ENCODE measurements around the gene RAPGEF5. TPM values are rescaled to one million over a fixed set of nuclear protein-coding genes. Genes with fewer than 3 reads are reported as not detected.
A peak's percentile ranks its signal among the peaks of the same experiment; 100 is the strongest.

Gene RAPGEF5
- total and polyA plus RNA-seq, 2 experiments from 2014 or later, result 0.11 to 0.86 TPM

GRCh38 chr7:22196429-22196828 lies 160.5 kb downstream of the RAPGEF5 start:
- 69 to 76% methylated on average over 6 of the region's 6 CpGs for WGBS, 2 experiments (ENCODE audit: low coverage in 1 of 2, low lambda C conversion rate in 2 of 2, missing lambda C conversion rate in 2 of 2)
- DNase-seq, result no peak
- TF ChIP-seq EZH2 (IDR thresholded peaks at IDR 0.05; ENCODE audit: insufficient read depth, poor library complexity, severe bottlenecking), result no peak
- no peak for TF ChIP-seq EZH2phosphoT487 (IDR thresholded peaks at IDR 0.05; ENCODE audit: insufficient read depth, low read depth)

GRCh38 chr7:22195397-22196172 lies 161.4 kb downstream of the RAPGEF5 start:
- H3F3A ChIP-seq (ENCODE audit: insufficient read depth), result peaks cover 3% of the 10 kb centered on the region; the same call in 1 of the 2 replicates

More at GRCh38 chr7:22196429-22196828, 160.5 kb downstream of the RAPGEF5 start:
- Histone ChIP-seq H3K9me3 (ENCODE audit: low read depth) (no peaks in the 10 kb centered on the region), H3K4me3 (no peak overlapping the region), H3K27ac (no peak overlapping the region), H3K9ac (no peak overlapping the region), H3K79me2 (ENCODE audit: insufficient read depth) (no peaks in the 10 kb centered on the region), H3K36me3 (ENCODE audit: low read depth) (no peaks in the 10 kb centered on the region), H3F3A (ENCODE audit: insufficient read depth) (peaks cover 3% of the 10 kb centered on the region; the same call in 1 of the 2 replicates), H3K4me2 (ENCODE audit: unreplicated experiment) (no peak overlapping the region), H3K27me3 (replicated peaks; ENCODE audit: insufficient read depth) (no peaks in the 10 kb centered on the region), H3K4me1 (ENCODE audit: insufficient read depth) (no peaks in the 10 kb centered on the region), H2AFZ (no peak overlapping the region), H4K20me1 (ENCODE audit: insufficient read depth) (no peaks in the 10 kb centered on the region), H3K9me2 (ENCODE audit: insufficient read depth) (no peaks in the 10 kb centered on the region)
- in situ Hi-C loops (cut with MboI), result no loop called here

DNA sequence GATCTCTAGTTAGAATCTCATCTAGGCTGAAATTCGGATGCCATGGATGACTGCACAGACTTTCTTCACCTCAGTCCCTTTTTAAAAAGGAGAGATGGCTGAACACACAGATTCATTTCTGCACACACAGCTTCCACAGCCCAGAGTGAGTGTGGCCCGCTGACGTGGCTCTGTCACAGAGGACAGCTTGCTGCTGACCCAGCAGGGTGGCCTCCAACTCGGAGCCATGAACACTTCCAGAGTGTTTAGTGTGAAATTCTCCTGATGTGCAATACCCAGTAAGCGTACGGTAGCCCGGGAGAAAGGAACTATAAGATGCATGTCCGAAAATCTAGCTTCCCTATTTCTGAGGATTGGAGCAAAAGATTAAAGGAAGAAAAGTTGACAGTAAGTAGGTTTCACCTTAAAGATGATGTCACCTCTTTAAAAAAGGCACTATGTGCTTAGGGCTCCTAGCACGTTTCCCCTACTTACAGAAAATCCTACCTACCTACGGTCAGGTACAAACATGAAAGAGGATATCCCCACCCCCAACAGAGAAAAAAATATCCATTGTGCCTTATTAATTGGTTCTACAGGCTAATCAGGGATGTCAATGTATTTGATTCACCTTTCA lies 162.2 kb downstream of the RAPGEF5 start:
- WGBS, 2 experiments (ENCODE audit: low coverage in 1 of 2, low lambda C conversion rate in 2 of 2, missing lambda C conversion rate in 2 of 2), result 87 to 95% methylated on average over 10 of the region's 10 CpGs
- Histone ChIP-seq H3K27ac (no peak overlapping the region), H2AFZ (no peak overlapping the region), H3K4me2 (ENCODE audit: unreplicated experiment) (no peak overlapping the region), H3F3A (ENCODE audit: insufficient read depth) (no peaks in the 10 kb centered on the region; the same call in 1 of the 2 replicates), H3K9me2 (ENCODE audit: insufficient read depth) (no peaks in the 10 kb centered on the region), H3K36me3 (ENCODE audit: low read depth) (no peaks in the 10 kb centered on the region), H3K79me2 (ENCODE audit: insufficient read depth) (no peaks in the 10 kb centered on the region), H3K4me1 (ENCODE audit: insufficient read depth) (no peaks in the 10 kb centered on the region), H3K9me3 (ENCODE audit: low read depth) (no peaks in the 10 kb centered on the region), H3K27me3 (replicated peaks; ENCODE audit: insufficient read depth) (no peaks in the 10 kb centered on the region), H3K4me3 (no peak overlapping the region), H3K9ac (no peak overlapping the region), H4K20me1 (ENCODE audit: insufficient read depth) (no peaks in the 10 kb centered on the region)
- in situ Hi-C loops (cut with MboI), result no loop called here
- DNase-seq, result no peak
- TF ChIP-seq EZH2 (IDR thresholded peaks at IDR 0.05; ENCODE audit: insufficient read depth, poor library complexity, severe bottlenecking) (no peak), EZH2phosphoT487 (IDR thresholded peaks at IDR 0.05; ENCODE audit: insufficient read depth, low read depth) (no peak)

More at GRCh38 chr7:22195397-22196172, 161.4 kb downstream of the RAPGEF5 start:
- H3K36me3 ChIP-seq (ENCODE audit: low read depth), result no peaks in the 10 kb centered on the region
- H3K4me2 ChIP-seq (ENCODE audit: unreplicated experiment), result no peak overlapping the region
- H3K79me2 ChIP-seq (ENCODE audit: insufficient read depth), result no peaks in the 10 kb centered on the region
- no peaks in the 10 kb centered on the region for H3K9me3 ChIP-seq (ENCODE audit: low read depth)
- H3K27ac ChIP-seq, result no peak overlapping the region
- no peak overlapping the region for H3K9ac ChIP-seq
- WGBS, 2 experiments (ENCODE audit: low coverage in 1 of 2, low lambda C conversion rate in 2 of 2, missing lambda C conversion rate in 2 of 2), result 76 to 81% methylated on average over 9 of the region's 9 CpGs
- no peaks in the 10 kb centered on the region for H4K20me1 ChIP-seq (ENCODE audit: insufficient read depth)
- no peak overlapping the region for H2AFZ ChIP-seq
- H3K27me3 ChIP-seq (replicated peaks; ENCODE audit: insufficient read depth), result no peaks in the 10 kb centered on the region
- H3K4me1 ChIP-seq (ENCODE audit: insufficient read depth), result no peaks in the 10 kb centered on the region
- in situ Hi-C loops (cut with MboI), result no loop called here
- TF ChIP-seq EZH2phosphoT487 (IDR thresholded peaks at IDR 0.05; ENCODE audit: insufficient read depth, low read depth) (no peak), EZH2 (IDR thresholded peaks at IDR 0.05; ENCODE audit: insufficient read depth, poor library complexity, severe bottlenecking) (no peak)
- no peak for DNase-seq
- no peaks in the 10 kb centered on the region for H3K9me2 ChIP-seq (ENCODE audit: insufficient read depth)
- no peak overlapping the region for H3K4me3 ChIP-seq

- no peaks in the 10 kb centered on the region for H3K27me3 ChIP-seq (replicated peaks; ENCODE audit: insufficient read depth)
- H3K9me2 ChIP-seq (ENCODE audit: insufficient read depth), result no peaks in the 10 kb centered on the region
- in situ Hi-C loops (cut with MboI), result no loop called here
- H4K20me1 ChIP-seq (ENCODE audit: insufficient read depth), result no peaks in the 10 kb centered on the region
- no peak overlapping the region for H3K9ac ChIP-seq
- H3K4me1 ChIP-seq (ENCODE audit: insufficient read depth), result no peaks in the 10 kb centered on the region
- peak overlapping the region; percentile 92 for H3K4me2 ChIP-seq (ENCODE audit: unreplicated experiment)
- 5 to 6% methylated on average over 21 of the region's 21 CpGs for WGBS, 2 experiments (ENCODE audit: low coverage in 1 of 2, low lambda C conversion rate in 2 of 2, missing lambda C conversion rate in 2 of 2)
- TF ChIP-seq EZH2 (IDR thresholded peaks at IDR 0.05; ENCODE audit: insufficient read depth, poor library complexity, severe bottlenecking) (no peak), EZH2phosphoT487 (IDR thresholded peaks at IDR 0.05; ENCODE audit: insufficient read depth, low read depth) (no peak)
- peak; percentile 61 for DNase-seq
- no peaks in the 10 kb centered on the region for H3F3A ChIP-seq (ENCODE audit: insufficient read depth)
- no peaks in the 10 kb centered on the region for H3K79me2 ChIP-seq (ENCODE audit: insufficient read depth)
- no peaks in the 10 kb centered on the region for H3K36me3 ChIP-seq (ENCODE audit: low read depth)
- peak overlapping the region; percentile 84 for H2AFZ ChIP-seq
- peak overlapping the region; percentile 70 for H3K4me3 ChIP-seq
- H3K9me3 ChIP-seq (ENCODE audit: low read depth), result no peaks in the 10 kb centered on the region
- no peak overlapping the region for H3K27ac ChIP-seq
Measured at GRCh38 chr7:22193450-22193983, 163.4 kb downstream of the RAPGEF5 start.
